HFFc6 (cell line): ENCODE results near the gene FAM149B1. TPM values are rescaled to one million over a fixed set of nuclear protein-coding genes. Genes with fewer than 3 reads are reported as not detected.

Experiments
- DNase-seq: peaks from one replicate; pipeline ENCODE4 v3.0.0-alpha.2; 2018
- H3K27ac Mint-ChIP-seq: 2 replicates; pipeline ENCODE4 v1.8.0; 2020; ENCODE audit warnings: mild to moderate bottlenecking, mixed read lengths
- H3K27me3 Mint-ChIP-seq: 2 replicates; pipeline ENCODE4 v1.8.0; 2021; ENCODE audit warnings: mild to moderate bottlenecking, moderate library complexity, mixed read lengths; ENCODE audit not compliant: insufficient read depth
- H3K36me3 Mint-ChIP-seq: 2 replicates; pipeline ENCODE4 v1.8.0; 2021; ENCODE audit warnings: low read depth, mixed read lengths
- H3K4me1 Mint-ChIP-seq: 2 replicates; pipeline ENCODE4 v1.8.0; 2020; ENCODE audit warnings: low read depth, mixed read lengths
- H3K4me3 Mint-ChIP-seq: 2 replicates; pipeline ENCODE4 v1.8.0; 2020; ENCODE audit warnings: mild to moderate bottlenecking, moderate library complexity, mixed read lengths
- H3K9me3 Mint-ChIP-seq: 2 replicates; pipeline ENCODE4 v1.8.0; 2020; ENCODE audit warnings: mild to moderate bottlenecking, mixed read lengths
- total RNA-seq, 6 experiments: library from RNA; stranded (reverse); fragmentation: NEBNext Ultra II Directional; extraction: Animal tissue kit (Norgen Biotek cat#: 25700); gene quantifications; 2 replicates in 1 of 6; 3 replicates in 5 of 6; pipeline ENCODE4 v1.2.3, GENCODE V29; 2021
- TF ChIP-seq, protein P1 (sequence below): fragments of 200-600 bp; sonication (generic); IDR thresholded peaks from 2 replicates; pipeline ENCODE4 v1.5.0; 2021; ENCODE audit warnings: antibody characterized with exemption, mild to moderate bottlenecking

Gene FAM149B1
- total RNA-seq, 6 experiments from 2014 or later: 16.9 to 21.9 (median 19.5) TPM

GRCh38 chr10:73219384-73219783 is 51.5 kb downstream of the FAM149B1 start:
- DNase-seq: no peak
- H3K27ac Mint-ChIP-seq: no peak overlapping the region
- no peaks in the 10 kb centered on the region for H3K9me3 Mint-ChIP-seq
- H3K4me1 Mint-ChIP-seq: peaks cover 9% of the 10 kb centered on the region
- peaks cover 14% of the 10 kb centered on the region for H3K36me3 Mint-ChIP-seq
- H3K4me3 Mint-ChIP-seq: no peak overlapping the region
- H3K27me3 Mint-ChIP-seq: no peaks in the 10 kb centered on the region; the same call in 1 of the 2 replicates
- TF ChIP-seq, protein P1, sequence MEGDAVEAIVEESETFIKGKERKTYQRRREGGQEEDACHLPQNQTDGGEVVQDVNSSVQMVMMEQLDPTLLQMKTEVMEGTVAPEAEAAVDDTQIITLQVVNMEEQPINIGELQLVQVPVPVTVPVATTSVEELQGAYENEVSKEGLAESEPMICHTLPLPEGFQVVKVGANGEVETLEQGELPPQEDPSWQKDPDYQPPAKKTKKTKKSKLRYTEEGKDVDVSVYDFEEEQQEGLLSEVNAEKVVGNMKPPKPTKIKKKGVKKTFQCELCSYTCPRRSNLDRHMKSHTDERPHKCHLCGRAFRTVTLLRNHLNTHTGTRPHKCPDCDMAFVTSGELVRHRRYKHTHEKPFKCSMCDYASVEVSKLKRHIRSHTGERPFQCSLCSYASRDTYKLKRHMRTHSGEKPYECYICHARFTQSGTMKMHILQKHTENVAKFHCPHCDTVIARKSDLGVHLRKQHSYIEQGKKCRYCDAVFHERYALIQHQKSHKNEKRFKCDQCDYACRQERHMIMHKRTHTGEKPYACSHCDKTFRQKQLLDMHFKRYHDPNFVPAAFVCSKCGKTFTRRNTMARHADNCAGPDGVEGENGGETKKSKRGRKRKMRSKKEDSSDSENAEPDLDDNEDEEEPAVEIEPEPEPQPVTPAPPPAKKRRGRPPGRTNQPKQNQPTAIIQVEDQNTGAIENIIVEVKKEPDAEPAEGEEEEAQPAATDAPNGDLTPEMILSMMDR: no peak

GRCh38 chr10:73220989-73221388 is 53.1 kb downstream of the FAM149B1 start:
- Mint-ChIP-seq H3K9me3 (no peaks in the 10 kb centered on the region), H3K4me1 (peaks cover 17% of the 10 kb centered on the region), H3K27ac (no peak overlapping the region), H3K4me3 (no peak overlapping the region), H3K36me3 (peaks cover 12% of the 10 kb centered on the region), H3K27me3 (no peaks in the 10 kb centered on the region; the same call in none of the 2 replicates)
- no peak for DNase-seq
- TF ChIP-seq, protein P1: no peak

DNA sequence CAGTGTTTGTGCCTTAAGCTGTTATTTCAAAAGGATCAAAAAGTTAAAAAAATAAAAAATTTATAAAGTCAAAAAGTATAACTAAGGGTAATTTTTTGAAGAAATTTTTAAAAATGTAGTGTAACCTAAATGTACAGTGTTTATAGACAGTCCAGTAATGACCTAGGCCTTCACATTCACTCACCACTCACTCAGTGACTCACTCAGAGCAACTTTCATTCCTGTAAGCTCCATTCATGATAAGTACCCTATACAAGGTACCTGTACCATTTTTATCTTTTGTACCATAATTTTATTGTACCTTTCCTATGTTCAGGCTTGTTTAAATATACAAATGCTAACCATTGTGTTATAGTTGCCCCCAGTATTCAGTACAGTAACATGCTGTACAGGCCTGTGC is 57.6 kb downstream of the FAM149B1 start:
- no peaks in the 10 kb centered on the region for H3K9me3 Mint-ChIP-seq
- H3K27me3 Mint-ChIP-seq: no peaks in the 10 kb centered on the region; the same call in none of the 2 replicates
- TF ChIP-seq, protein P1: no peak
- peaks cover 10% of the 10 kb centered on the region for H3K36me3 Mint-ChIP-seq
- H3K27ac Mint-ChIP-seq: no peak overlapping the region; the same call in 1 of the 2 replicates
- peak; percentile 9 for DNase-seq
- H3K4me1 Mint-ChIP-seq: peaks cover 14% of the 10 kb centered on the region
- no peak overlapping the region for H3K4me3 Mint-ChIP-seq

DNA sequence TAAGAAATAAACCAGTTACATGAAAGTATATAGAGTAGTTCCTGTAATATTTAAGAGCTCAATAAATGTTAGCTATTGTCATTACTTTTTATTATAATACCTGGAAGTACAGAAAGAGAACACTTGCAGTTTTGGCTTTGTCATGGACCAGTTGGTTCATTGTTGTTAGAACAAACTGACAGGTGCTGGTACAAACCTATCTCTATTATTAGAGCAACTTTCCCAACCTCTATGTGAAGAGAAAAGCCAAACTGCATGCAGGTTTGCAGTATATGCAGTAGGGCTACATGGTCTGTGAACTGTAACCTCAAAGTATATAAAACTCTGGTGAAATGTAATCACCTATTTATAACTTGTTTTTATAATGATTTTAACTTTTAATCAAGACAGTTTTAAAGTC is 58.7 kb downstream of the FAM149B1 start:
- peaks cover 14% of the 10 kb centered on the region for H3K4me1 Mint-ChIP-seq
- no peak for DNase-seq
- no peaks in the 10 kb centered on the region for H3K9me3 Mint-ChIP-seq
- H3K27ac Mint-ChIP-seq: no peak overlapping the region
- no peak overlapping the region for H3K4me3 Mint-ChIP-seq
- H3K27me3 Mint-ChIP-seq: no peaks in the 10 kb centered on the region; the same call in none of the 2 replicates
- TF ChIP-seq, protein P1: no peak
- peaks cover 19% of the 10 kb centered on the region for H3K36me3 Mint-ChIP-seq

DNA sequence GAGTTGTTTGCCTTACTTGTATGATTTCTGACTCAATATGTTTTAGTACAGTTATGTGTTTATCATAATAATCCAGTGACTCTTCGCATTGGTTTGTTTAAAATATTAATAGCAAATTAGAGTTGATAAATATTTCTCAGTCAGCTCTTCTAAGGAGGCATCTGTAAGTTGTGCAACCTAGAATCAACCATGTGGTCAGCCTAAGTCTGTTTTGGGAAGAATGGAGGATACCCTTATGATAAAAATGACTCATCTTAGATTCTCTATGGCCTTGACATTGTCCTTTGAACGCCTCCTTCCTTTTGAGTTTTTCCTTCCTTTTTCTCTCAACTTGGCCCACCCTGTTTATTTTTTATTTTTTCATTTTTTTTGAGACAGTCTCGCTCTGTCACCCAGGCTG is 60.3 kb downstream of the FAM149B1 start:
- Mint-ChIP-seq H3K27ac (no peak overlapping the region), H3K36me3 (peaks cover 24% of the 10 kb centered on the region), H3K4me3 (no peak overlapping the region), H3K27me3 (no peaks in the 10 kb centered on the region; the same call in none of the 2 replicates), H3K9me3 (no peaks in the 10 kb centered on the region), H3K4me1 (peaks cover 14% of the 10 kb centered on the region)
- no peak for DNase-seq
- TF ChIP-seq, protein P1: no peak

- Mint-ChIP-seq H3K9me3 (no peaks in the 10 kb centered on the region), H3K27ac (no peak overlapping the region), H3K4me1 (peaks cover 25% of the 10 kb centered on the region), H3K27me3 (no peaks in the 10 kb centered on the region; the same call in none of the 2 replicates), H3K36me3 (peaks cover 24% of the 10 kb centered on the region), H3K4me3 (no peak overlapping the region)
- no peak for DNase-seq
- TF ChIP-seq, protein P1: no peak
Measured at GRCh38 chr10:73229567-73229966, 61.6 kb downstream of the FAM149B1 start.
